Measurements from ENCODE around the gene CATSPER3. TPM values are rescaled to one million over a fixed set of nuclear protein-coding genes. Genes with fewer than 3 reads are reported as not detected.

CATSPER3 gene
- total RNA-seq, 2 donors from 2014 or later: 0.52 TPM; not detected in 1

GRCh38 chr5:135040034-135040332 lies 72.3 kb downstream of the CATSPER3 start:
- TF ChIP-seq POLR2A (IDR thresholded peaks at IDR 0.05) (no peak), CTCF (IDR thresholded peaks at IDR 0.05) (no peak)
- Histone ChIP-seq H3K27ac (no peak overlapping the region), H3K27me3 (peaks cover 0 to 44% of the 10 kb centered on the region in 2 donors), H3K9me3 (no peaks in the 10 kb centered on the region), H3K4me1 (peaks cover 23% of the 10 kb centered on the region), H3K4me3 (no peak overlapping the region), H3K36me3 (replicated peaks in 1 of 2; ENCODE audit: insufficient read depth in 1 of 2, low read depth in 2 of 2) (no peaks in the 10 kb centered on the region)
- DNase-seq (no peak), ATAC-seq (no peak)
- 4 to 15% methylated on average over 5 to 11 of the region's 11 CpGs for WGBS, 2 donors
- intact Hi-C loops (cut with DNase I): no loop called here

GRCh38 chr5:135040333-135041144 lies 72.8 kb downstream of the CATSPER3 start:
- H3K9me3 ChIP-seq: no peaks in the 10 kb centered on the region
- H3K36me3 ChIP-seq (replicated peaks in 1 of 2; ENCODE audit: insufficient read depth in 1 of 2, low read depth in 2 of 2): no peaks in the 10 kb centered on the region
- TF ChIP-seq CTCF (IDR thresholded peaks at IDR 0.05) (no peak), POLR2A (IDR thresholded peaks at IDR 0.05) (no peak)
- WGBS, 2 donors: 5 to 10% methylated on average over 32 to 51 of the region's 51 CpGs
- intact Hi-C loops (cut with DNase I): no loop called here
- DNase-seq (no peak), ATAC-seq (no peak)
- no peak overlapping the region for H3K4me3 ChIP-seq
- H3K27me3 ChIP-seq: peaks cover 0 to 44% of the 10 kb centered on the region in 2 donors
- H3K27ac ChIP-seq: no peak overlapping the region
- peaks cover 23% of the 10 kb centered on the region for H3K4me1 ChIP-seq

DNA sequence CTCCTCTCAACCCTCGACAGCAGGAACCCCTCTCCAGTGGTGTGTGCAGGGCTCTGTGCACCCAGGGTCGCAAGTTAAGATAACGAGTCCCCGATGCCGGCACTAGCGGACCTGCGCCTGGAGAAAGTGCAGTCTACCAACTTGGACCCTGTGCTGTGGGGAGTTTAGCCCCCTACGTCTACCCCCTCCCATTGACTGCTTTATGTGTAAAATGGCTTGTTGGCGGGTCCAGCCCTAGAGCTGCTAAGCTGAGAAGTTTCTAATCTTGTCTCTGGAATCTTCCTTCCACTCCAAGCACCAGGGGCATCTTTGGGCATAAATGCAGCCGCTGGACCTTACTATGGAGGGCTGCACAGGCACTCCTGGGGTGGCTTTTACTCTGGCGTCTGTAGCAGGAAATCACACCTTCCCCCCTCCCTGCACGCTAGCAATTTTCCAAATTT lies 73.5 kb downstream of the CATSPER3 start:
- no peak overlapping the region for H3K27ac ChIP-seq
- ATAC-seq (no peak), DNase-seq (no peak)
- intact Hi-C loops (cut with DNase I): no loop called here
- WGBS, 2 donors: 33 to 47% methylated on average over 9 to 12 of the region's 12 CpGs
- no peaks in the 10 kb centered on the region for H3K9me3 ChIP-seq
- TF ChIP-seq POLR2A (IDR thresholded peaks at IDR 0.05) (no peak), CTCF (IDR thresholded peaks at IDR 0.05) (no peak)
- H3K4me1 ChIP-seq: peaks cover 23% of the 10 kb centered on the region
- H3K4me3 ChIP-seq: no peak overlapping the region
- H3K27me3 ChIP-seq: peaks cover 0 to 44% of the 10 kb centered on the region in 2 donors
- no peaks in the 10 kb centered on the region for H3K36me3 ChIP-seq (replicated peaks in 1 of 2; ENCODE audit: insufficient read depth in 1 of 2, low read depth in 2 of 2)

- Histone ChIP-seq H3K36me3 (replicated peaks in 1 of 2; ENCODE audit: insufficient read depth in 1 of 2, low read depth in 2 of 2) (no peaks in the 10 kb centered on the region), H3K27me3 (peaks cover 0 to 44% of the 10 kb centered on the region in 2 donors), H3K9me3 (no peaks in the 10 kb centered on the region), H3K4me1 (peaks cover 23% of the 10 kb centered on the region), H3K27ac (no peak overlapping the region), H3K4me3 (no peak overlapping the region)
- TF ChIP-seq CTCF (IDR thresholded peaks at IDR 0.05) (no peak), POLR2A (IDR thresholded peaks at IDR 0.05) (no peak)
- intact Hi-C loops (cut with DNase I): no loop called here
- DNase-seq (no peak), ATAC-seq (no peak)
- 66 to 84% methylated on average over 3 of the region's 3 CpGs for WGBS, 2 donors
Measured at GRCh38 chr5:135041726-135042125, 74.0 kb downstream of the CATSPER3 start.

DNA sequence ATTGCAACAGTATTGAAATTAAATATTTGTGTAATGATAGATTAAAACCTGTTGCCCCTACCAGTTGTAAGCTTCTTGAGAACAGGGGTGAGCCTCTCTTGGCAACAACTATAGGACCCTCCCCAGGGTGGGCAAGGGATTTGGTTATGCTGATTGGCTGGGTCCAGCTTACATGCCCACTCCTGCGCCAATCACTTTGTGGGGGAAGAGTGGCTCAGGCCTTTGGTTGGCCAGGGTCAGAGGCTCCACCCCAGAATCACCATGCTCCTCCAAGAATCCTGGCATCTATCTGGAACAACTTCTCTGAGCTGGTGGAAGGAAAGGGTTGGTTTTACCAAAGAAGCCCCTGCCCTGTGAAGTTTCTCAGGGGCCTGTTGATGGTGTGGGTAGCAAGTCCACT lies 74.9 kb downstream of the CATSPER3 start:
- H3K36me3 ChIP-seq (replicated peaks in 1 of 2; ENCODE audit: insufficient read depth in 1 of 2, low read depth in 2 of 2): no peaks in the 10 kb centered on the region
- peaks cover 23% of the 10 kb centered on the region for H3K4me1 ChIP-seq
- H3K27me3 ChIP-seq: peaks cover 0 to 39% of the 10 kb centered on the region in 2 donors
- no peak overlapping the region for H3K4me3 ChIP-seq
- H3K27ac ChIP-seq: no peak overlapping the region
- TF ChIP-seq POLR2A (IDR thresholded peaks at IDR 0.05): no peak
- H3K9me3 ChIP-seq: no peaks in the 10 kb centered on the region
- WGBS, 2 donors: 67 to 100% methylated on average over 1 of the region's 1 CpG
- intact Hi-C loops (cut with DNase I): no loop called here
- ATAC-seq (no peak), DNase-seq (no peak)
